SK-N-SH treated with all-trans-retinoic acid at 6 μM for 48 hours (cell line): ENCODE results near the gene BST1.

Experiments used
- ATAC-seq: fragments of 200-7000 bp; cut with Tn5 transposase; 3 replicates; pipeline ENCODE4 v1.9.1; 2020; ENCODE audit warnings: mild to moderate bottlenecking, moderate library complexity
- ARNTL ChIP-seq: fragments of 450-650 bp; formaldehyde crosslinking; IDR thresholded peaks from 2 replicates; pipeline ENCODE4 v1.5.0; 2020; ENCODE audit warnings: low read depth, mild to moderate bottlenecking, moderate library complexity, borderline replicate concordance
- CREB5 ChIP-seq: fragments of 250-450 bp; sonication (Bioruptor Pico); IDR thresholded peaks from 2 replicates; pipeline ENCODE4 v1.5.1; 2020; ENCODE audit warnings: low read depth, mild to moderate bottlenecking, moderate library complexity
- CSRNP3 ChIP-seq: fragments of 250-450 bp; sonication (Bioruptor Pico); IDR thresholded peaks from 2 replicates; pipeline ENCODE4 v1.5.1; 2021; ENCODE audit warnings: mild to moderate bottlenecking, moderate library complexity
- ESRRG ChIP-seq: fragments of 250-450 bp; sonication (Bioruptor Pico); IDR thresholded peaks from 2 replicates; pipeline ENCODE4 v1.6.1; 2021; ENCODE audit warnings: mild to moderate bottlenecking
- GLIS3 ChIP-seq: fragments of 250-450 bp; sonication (Bioruptor Pico); IDR thresholded peaks from 2 replicates; pipeline ENCODE4 v1.5.0; 2020; ENCODE audit warnings: mild to moderate bottlenecking, moderate library complexity
- ISL1 ChIP-seq: fragments of 250-450 bp; sonication (Bioruptor Pico); IDR thresholded peaks from 2 replicates; pipeline ENCODE4 v2.1.2; 2022; ENCODE audit warnings: mild to moderate bottlenecking, moderate library complexity
- OSR1 ChIP-seq: fragments of 250-450 bp; sonication (Bioruptor Pico); IDR thresholded peaks from 2 replicates; pipeline ENCODE4 v1.8.0; 2022; ENCODE audit warnings: moderate library complexity, mild to moderate bottlenecking, inconsistent platforms
- PATZ1 ChIP-seq: fragments of 250-450 bp; sonication (Bioruptor Pico); IDR thresholded peaks from 2 replicates; pipeline ENCODE4 v1.8.0; 2020; ENCODE audit warnings: mild to moderate bottlenecking, moderate library complexity, borderline replicate concordance
- POU6F1 ChIP-seq: fragments of 250-450 bp; sonication (Bioruptor Pico); IDR thresholded peaks from 2 replicates; pipeline ENCODE4 v1.8.0; 2021; ENCODE audit warnings: low read depth, mild to moderate bottlenecking, moderate library complexity, borderline replicate concordance
- SNAI2 ChIP-seq: fragments of 250-450 bp; sonication (Bioruptor Pico); IDR thresholded peaks from 2 replicates; pipeline ENCODE4 v1.5.0; 2020; ENCODE audit warnings: mild to moderate bottlenecking, moderate library complexity
- TCF4 ChIP-seq: fragments of 250-450 bp; sonication (Bioruptor Pico); IDR thresholded peaks from 2 replicates; pipeline ENCODE4 v1.8.0; 2021; ENCODE audit warnings: mild to moderate bottlenecking, moderate library complexity, borderline replicate concordance
- TOX ChIP-seq: fragments of 250-450 bp; sonication (Bioruptor Pico); IDR thresholded peaks from 2 replicates; pipeline ENCODE4 v1.8.0; 2021; ENCODE audit warnings: mild to moderate bottlenecking, moderate library complexity, borderline replicate concordance
- TSHZ2 ChIP-seq: fragments of 250-450 bp; sonication (Bioruptor Pico); IDR thresholded peaks from 2 replicates; pipeline ENCODE4 v1.5.0; 2020; ENCODE audit warnings: mild to moderate bottlenecking, moderate library complexity
- ZC3H10 ChIP-seq: fragments of 250-450 bp; sonication (Bioruptor Pico); IDR thresholded peaks from 2 replicates; pipeline ENCODE4 v1.5.1; 2021; ENCODE audit warnings: mild to moderate bottlenecking, moderate library complexity
- ZFP3 ChIP-seq: fragments of 250-450 bp; sonication (Bioruptor Pico); IDR thresholded peaks from 2 replicates; pipeline ENCODE4 v1.5.0; 2020; ENCODE audit warnings: mild to moderate bottlenecking, moderate library complexity
- ZFP30 ChIP-seq: fragments of 450-650 bp; formaldehyde crosslinking; IDR thresholded peaks from 2 replicates; pipeline ENCODE4 v1.5.0; 2022; ENCODE audit warnings: mild to moderate bottlenecking, moderate library complexity
- ZNF565 ChIP-seq: fragments of 450-650 bp; formaldehyde crosslinking; conservative IDR thresholded peaks from 2 replicates; pipeline ENCODE4 v1.5.0; 2020; ENCODE audit warnings: low read depth, mild to moderate bottlenecking, moderate library complexity
- ZNF70 ChIP-seq: fragments of 450-650 bp; formaldehyde crosslinking; IDR thresholded peaks from 2 replicates; pipeline ENCODE4 v1.5.0; 2020; ENCODE audit warnings: mild to moderate bottlenecking, moderate library complexity
- ZNF8 ChIP-seq: fragments of 450-650 bp; formaldehyde crosslinking; IDR thresholded peaks from 2 replicates; pipeline ENCODE4 v1.5.0; 2020; ENCODE audit warnings: mild to moderate bottlenecking, moderate library complexity

Gene BST1

GRCh38 chr4:15714141-15714540, 11.3 kb downstream of the BST1 start:
- TF ChIP-seq CSRNP3 (CRISPR knock-in tag) (no peak), TOX (CRISPR knock-in tag) (no peak), OSR1 (CRISPR knock-in tag) (no peak), ZNF565 (CRISPR knock-in tag) (no peak)
- no peak for ATAC-seq

- TF ChIP-seq GLIS3 (CRISPR knock-in tag) (no peak), OSR1 (CRISPR knock-in tag) (no peak), ZC3H10 (CRISPR knock-in tag) (no peak), ZFP30 (no peak), SNAI2 (CRISPR knock-in tag) (no peak)
- no peak for ATAC-seq
Observed at GRCh38 chr4:15714646-15715435, 12.0 kb downstream of the BST1 start.

- no peak for ATAC-seq
- no peak for TF ChIP-seq ESRRG (CRISPR knock-in tag)
- TF ChIP-seq ZFP30, result no peak
- no peak for TF ChIP-seq PATZ1 (CRISPR knock-in tag)
- TF ChIP-seq ZNF565 (CRISPR knock-in tag), result no peak
- no peak for TF ChIP-seq ZNF8 (CRISPR knock-in tag)
- TF ChIP-seq GLIS3 (CRISPR knock-in tag), result no peak
- no peak for TF ChIP-seq ZFP3 (CRISPR knock-in tag)
- no peak for TF ChIP-seq ZNF70 (CRISPR knock-in tag)
- no peak for TF ChIP-seq ZC3H10 (CRISPR knock-in tag)
- TF ChIP-seq CSRNP3 (CRISPR knock-in tag), result no peak
- TF ChIP-seq TSHZ2 (CRISPR knock-in tag), result no peak
- no peak for TF ChIP-seq POU6F1 (CRISPR knock-in tag)
- TF ChIP-seq TOX (CRISPR knock-in tag), result no peak
- TF ChIP-seq ARNTL, result no peak
- TF ChIP-seq CREB5, result no peak
- no peak for TF ChIP-seq OSR1 (CRISPR knock-in tag)
- no peak for TF ChIP-seq TCF4 (CRISPR knock-in tag)
- TF ChIP-seq ISL1 (CRISPR knock-in tag), result no peak
Observed at GRCh38 chr4:15716115-15716514, 13.2 kb downstream of the BST1 start.
